Caco-2 (cell line): ENCODE results near the gene NME1. TPM values are rescaled to one million over a fixed set of nuclear protein-coding genes. Genes with fewer than 3 reads are reported as not detected.
"Not testable (repeated sequence)": the region's sequence is repeated elsewhere in the genome, so short reads cannot be mapped to it uniquely, and the experiment has no call there.

Source experiments
- BruUV-seq: library from RNA; stranded (reverse); fragments of 400-500 nt; replicated peaks from 2 replicates; lab custom pipeline; 2021; lab: Mats Ljungman, UMichigan
- CTCF ChIA-PET: fragments of 300-600 bp; sonication (Branson Sonifier 250); formaldehyde crosslinking; loops from one replicate; lab custom pipeline; 2022; ENCODE audit warnings: antibody characterized with exemption; lab: Charles Lee
- POLR2A ChIA-PET: fragments of 300-600 bp; sonication (Branson Sonifier 250); formaldehyde crosslinking; loops from one replicate; lab custom pipeline; 2022; ENCODE audit warnings: antibody characterized with exemption; lab: Charles Lee
- DNase-seq, 2 experiments: peaks; one replicate each; pipeline versions ENCODE4 v3.0.0 to v3.0.0-alpha.2; 2020 to 2022
- H3K27me3 ChIP-seq: replicated peaks from 2 replicates; pipeline ENCODE4 v1.6.0; 2011; ENCODE audit warnings: low read length; ENCODE audit not compliant: control insufficient read depth, insufficient read depth
- H3K36me3 ChIP-seq: 2 replicates; pipeline ENCODE4 v1.5.1; 2011; ENCODE audit warnings: low read length; ENCODE audit not compliant: control insufficient read depth, insufficient read depth
- H3K4me1 ChIP-seq: fragments of 250-450 bp; sonication (Bioruptor Pico); 2 replicates; pipeline ENCODE4 v1.5.1; 2020; ENCODE audit warnings: mild to moderate bottlenecking
- H3K4me3 ChIP-seq: 2 replicates; pipeline ENCODE4 v1.5.1; 2011; ENCODE audit warnings: low read depth, mild to moderate bottlenecking, control low read depth, low read length
- H3K9me3 ChIP-seq: fragments of 250-450 bp; sonication (Bioruptor Pico); 2 replicates; pipeline ENCODE4 v1.5.1; 2020; ENCODE audit warnings: mild to moderate bottlenecking, moderate library complexity
- H3K27ac Mint-ChIP-seq: one replicate; pipeline ENCODE4 v1.8.0; 2022; ENCODE audit warnings: mixed read lengths; ENCODE audit not compliant: unreplicated experiment
- H3K27me3 Mint-ChIP-seq: one replicate; pipeline ENCODE4 v1.8.0; 2022; ENCODE audit warnings: mixed read lengths; ENCODE audit not compliant: insufficient read depth, unreplicated experiment
- H3K36me3 Mint-ChIP-seq: one replicate; pipeline ENCODE4 v1.8.0; 2022; ENCODE audit warnings: mild to moderate bottlenecking, mixed read lengths; ENCODE audit not compliant: insufficient read depth, unreplicated experiment
- H3K4me1 Mint-ChIP-seq: one replicate; pipeline ENCODE4 v1.8.0; 2022; ENCODE audit warnings: low read depth, mixed read lengths; ENCODE audit not compliant: unreplicated experiment
- H3K4me3 Mint-ChIP-seq: one replicate; pipeline ENCODE4 v1.8.0; 2022; ENCODE audit warnings: mild to moderate bottlenecking, moderate library complexity, mixed read lengths; ENCODE audit not compliant: unreplicated experiment
- H3K9me3 Mint-ChIP-seq: one replicate; pipeline ENCODE4 v1.8.0; 2022; ENCODE audit warnings: mixed read lengths; ENCODE audit not compliant: unreplicated experiment
- intact Hi-C: fragments of 100-400 bp; cut with micrococcal nuclease; formaldehyde crosslinking; loops from one replicate; pipeline ENCODE4 v1.10.0; 2022; ENCODE audit not compliant: unreplicated experiment
- total RNA-seq: library from RNA; stranded (reverse); gene quantifications from 2 replicates; pipeline ENCODE4 v1.2.3, GENCODE V29; 2022
- TF ChIP-seq, protein P1 (sequence below), 2 experiments: fragments of 200-600 bp in 1 of 2; IDR thresholded peaks; 1 replicate in 1 of 2; 2 replicates in 1 of 2; pipeline versions ENCODE4 v1.5.1 to v1.8.0; 2011 to 2022; ENCODE audit warnings: antibody characterized with exemption in 1 of 2, control low read depth in 1 of 2, inconsistent platforms in 1 of 2, low read depth in 1 of 2, low read length in 1 of 2, mild to moderate bottlenecking in 1 of 2, moderate library complexity in 1 of 2; ENCODE audit not compliant: insufficient read depth in 1 of 2, severe bottlenecking in 1 of 2, unreplicated experiment in 1 of 2

NME1 gene
- total RNA-seq, 1 experiment from 2014 or later, result 278 TPM

DNA sequence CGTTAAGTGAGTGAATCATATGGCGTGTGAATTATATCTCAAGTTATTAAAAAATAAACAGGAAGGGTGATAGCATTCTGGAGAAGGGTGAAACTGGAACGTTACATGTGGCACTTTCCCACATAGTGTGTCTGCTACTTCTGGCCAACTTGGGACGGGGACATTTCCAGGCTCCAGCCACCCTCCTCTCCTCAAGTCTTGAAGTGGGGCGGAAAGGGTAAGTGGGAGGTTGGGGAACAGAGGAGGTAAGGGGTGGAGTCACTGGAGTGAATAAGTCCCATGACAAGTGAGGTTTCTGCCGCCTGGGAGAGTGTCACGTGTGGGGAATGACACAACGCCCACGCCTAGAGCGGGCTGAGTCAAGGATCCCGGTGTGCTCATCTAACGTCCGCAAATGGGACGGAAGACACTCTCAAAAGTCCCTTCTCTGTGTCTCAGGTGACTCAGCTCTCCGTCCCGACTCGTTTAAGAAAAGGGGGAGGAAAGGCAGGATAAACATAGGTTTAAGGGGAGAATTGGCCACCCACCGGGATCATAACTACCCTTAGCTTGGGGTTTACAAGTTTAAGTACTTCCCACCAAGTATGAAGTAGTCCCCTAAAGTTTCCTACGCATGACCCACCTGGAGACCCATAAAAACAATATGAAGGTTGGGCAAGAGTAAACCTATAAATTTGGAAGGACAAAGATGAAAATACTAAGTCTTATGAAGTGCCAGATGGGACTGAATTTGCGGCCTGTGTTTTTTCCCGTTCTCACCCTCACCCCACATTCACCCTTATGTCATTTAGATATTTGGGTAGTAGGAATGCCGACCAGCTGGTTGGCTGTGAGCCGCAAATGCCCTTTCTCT lies 31.5 kb upstream of the NME1 start:
- ChIA-PET POLR2A (interaction anchor here (0.6 to 2.7 kb wide), 9 partner anchors 11 to 254 kb away, joined by 3 to 42 read pairs (median 5); partner anchors contain the start of genes NME1 and NME2), CTCF (interaction anchor here (1.4 to 3.2 kb wide), 2 partner anchors 32 to 65 kb away, joined by 6 to 20 read pairs; partner anchors contain the start of gene NME1)
- H3K36me3 ChIP-seq, result no peaks in the 10 kb centered on the region
- Mint-ChIP-seq H3K9me3 (no peaks in the 10 kb centered on the region), H3K4me1 (peaks cover 31% of the 10 kb centered on the region), H3K36me3 (peaks cover 45% of the 10 kb centered on the region), H3K27me3 (no peaks in the 10 kb centered on the region), H3K27ac (peak overlapping the region; percentile 99), H3K4me3 (peak overlapping the region; percentile 96)
- H3K9me3 ChIP-seq, result no peaks in the 10 kb centered on the region
- peak overlapping the region; percentile 58 for H3K4me3 ChIP-seq
- TF ChIP-seq, protein P1, sequence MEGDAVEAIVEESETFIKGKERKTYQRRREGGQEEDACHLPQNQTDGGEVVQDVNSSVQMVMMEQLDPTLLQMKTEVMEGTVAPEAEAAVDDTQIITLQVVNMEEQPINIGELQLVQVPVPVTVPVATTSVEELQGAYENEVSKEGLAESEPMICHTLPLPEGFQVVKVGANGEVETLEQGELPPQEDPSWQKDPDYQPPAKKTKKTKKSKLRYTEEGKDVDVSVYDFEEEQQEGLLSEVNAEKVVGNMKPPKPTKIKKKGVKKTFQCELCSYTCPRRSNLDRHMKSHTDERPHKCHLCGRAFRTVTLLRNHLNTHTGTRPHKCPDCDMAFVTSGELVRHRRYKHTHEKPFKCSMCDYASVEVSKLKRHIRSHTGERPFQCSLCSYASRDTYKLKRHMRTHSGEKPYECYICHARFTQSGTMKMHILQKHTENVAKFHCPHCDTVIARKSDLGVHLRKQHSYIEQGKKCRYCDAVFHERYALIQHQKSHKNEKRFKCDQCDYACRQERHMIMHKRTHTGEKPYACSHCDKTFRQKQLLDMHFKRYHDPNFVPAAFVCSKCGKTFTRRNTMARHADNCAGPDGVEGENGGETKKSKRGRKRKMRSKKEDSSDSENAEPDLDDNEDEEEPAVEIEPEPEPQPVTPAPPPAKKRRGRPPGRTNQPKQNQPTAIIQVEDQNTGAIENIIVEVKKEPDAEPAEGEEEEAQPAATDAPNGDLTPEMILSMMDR (IDR thresholded peaks at IDR 0.05; ENCODE audit: insufficient read depth in 1 of 2, low read depth in 1 of 2, low read length in 1 of 2, severe bottlenecking in 1 of 2, unreplicated experiment in 1 of 2), result no peak
- intact Hi-C loops, result loop anchor here (1.0 kb wide), 1 partner anchor 31 kb away; the partner anchor contains the start of gene NME1
- H3K4me1 ChIP-seq, result peaks cover 42% of the 10 kb centered on the region
- BruUV-seq, result no TSS peak
- peak; percentile 89 to 96 for DNase-seq
- no peaks in the 10 kb centered on the region for H3K27me3 ChIP-seq

DNA sequence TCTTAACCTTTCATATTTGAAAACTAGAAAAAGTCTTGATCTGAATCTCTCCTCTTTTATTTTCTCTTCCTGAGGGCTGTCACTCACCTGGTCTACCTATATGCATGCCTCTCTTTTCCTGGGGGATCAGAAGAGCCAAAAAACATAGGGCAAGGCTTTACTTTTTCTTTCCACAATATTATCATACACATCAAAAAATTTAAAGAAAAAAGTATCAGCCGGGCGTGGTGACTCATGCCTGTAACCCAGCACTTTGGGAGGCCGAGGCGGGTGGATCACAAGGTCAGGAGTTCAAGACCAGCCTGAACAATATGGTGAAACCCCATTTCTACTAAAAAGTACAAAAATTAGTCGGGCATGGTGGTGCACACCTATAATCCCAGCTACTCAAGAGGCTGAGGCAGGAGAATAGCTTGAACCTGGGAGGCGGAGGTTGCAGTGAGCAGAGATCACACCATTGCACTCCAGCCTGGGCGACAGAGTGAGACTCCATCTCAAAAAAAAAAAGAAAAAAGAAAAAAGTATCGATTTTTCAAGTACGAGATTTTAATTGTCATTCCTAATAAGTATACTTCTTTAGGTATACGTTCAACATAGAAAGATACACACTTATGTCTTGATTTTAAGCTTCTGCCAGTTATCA lies 30.8 kb upstream of the NME1 start:
- intact Hi-C loops, DNase-seq, BruUV-seq, H3K27me3 ChIP-seq, H3K9me3 ChIP-seq, H3K36me3 ChIP-seq, H3K9me3 Mint-ChIP-seq, H3K27me3 Mint-ChIP-seq: not testable (repeated sequence)
- peak overlapping the region; percentile 99 for H3K27ac Mint-ChIP-seq
- H3K4me3 ChIP-seq, result peak overlapping the region; percentile 58
- ChIA-PET POLR2A (interaction anchor here (2.7 kb wide), 1 partner anchor 30 kb away, joined by 42 read pairs; the partner anchor contains the start of gene NME1), CTCF (interaction anchor here (3.2 kb wide), 1 partner anchor 31 kb away, joined by 20 read pairs; the partner anchor contains the start of gene NME1)
- H3K36me3 Mint-ChIP-seq, result peaks cover 38% of the 10 kb centered on the region
- H3K4me1 ChIP-seq, result peaks cover 44% of the 10 kb centered on the region
- peaks cover 27% of the 10 kb centered on the region for H3K4me1 Mint-ChIP-seq
- peak overlapping the region; percentile 96 for H3K4me3 Mint-ChIP-seq

DNA sequence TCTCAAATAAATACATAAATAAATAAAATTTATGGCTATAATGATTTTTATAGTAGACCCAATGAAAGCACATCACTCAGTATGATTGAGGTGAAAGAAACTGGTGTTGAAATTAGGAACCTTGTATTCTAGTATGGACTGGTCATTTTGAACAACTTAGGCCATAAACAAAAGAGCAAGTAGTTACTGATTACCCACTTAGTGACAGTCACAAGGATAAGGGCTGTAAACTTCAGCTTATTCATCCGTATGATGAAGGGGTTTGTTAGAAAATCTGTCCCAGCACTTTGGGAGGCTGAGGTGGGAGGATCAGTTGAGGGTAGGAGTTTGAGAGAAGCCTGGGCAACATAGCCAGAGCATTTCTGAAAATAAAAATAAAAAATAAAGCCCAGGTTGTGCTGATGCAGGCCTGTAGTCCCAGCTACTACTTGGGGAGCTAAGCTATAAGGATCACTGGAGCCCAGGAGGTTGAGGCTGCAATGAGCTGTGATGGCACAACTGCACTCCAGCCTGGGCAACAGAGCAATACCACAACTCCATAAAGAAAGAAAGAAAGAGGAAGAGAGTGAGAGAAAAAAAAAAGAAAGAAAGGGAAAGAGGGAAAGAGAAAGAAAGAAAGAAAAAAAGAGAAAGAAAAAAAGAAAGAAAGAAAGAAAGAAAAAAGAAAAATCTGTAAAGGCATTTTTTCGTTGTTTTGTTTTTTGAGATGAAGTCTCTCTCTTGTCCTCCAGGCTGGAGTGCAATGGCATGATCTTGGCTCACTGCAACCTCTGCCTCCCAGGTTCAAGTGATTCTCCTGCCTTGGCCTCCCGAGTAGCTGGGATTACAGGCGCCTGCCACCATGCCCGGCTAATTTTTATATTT lies 28.5 kb upstream of the NME1 start:
- Mint-ChIP-seq H3K4me3 (peak overlapping the region; percentile 1), H3K9me3 (no peaks in the 10 kb centered on the region), H3K27me3 (no peaks in the 10 kb centered on the region), H3K27ac (peak overlapping the region; percentile 69), H3K4me1 (peaks cover 31% of the 10 kb centered on the region), H3K36me3 (peaks cover 27% of the 10 kb centered on the region)
- no peaks in the 10 kb centered on the region for H3K27me3 ChIP-seq
- CTCF ChIA-PET, result interaction anchor here (0.6 to 1.4 kb wide), 3 partner anchors 19 to 28 kb away, joined by 3 to 5 read pairs (median 5); partner anchors contain the start of gene NME1
- DNase-seq, result no peak
- BruUV-seq, result no TSS peak
- no peak overlapping the region for H3K4me3 ChIP-seq
- peaks cover 48% of the 10 kb centered on the region for H3K4me1 ChIP-seq
- peaks cover 6% of the 10 kb centered on the region; the same call in 1 of the 2 replicates for H3K9me3 ChIP-seq
- H3K36me3 ChIP-seq, result no peaks in the 10 kb centered on the region
- intact Hi-C loops, result no loop called here
- TF ChIP-seq, protein P1 (IDR thresholded peaks at IDR 0.05; ENCODE audit: insufficient read depth in 1 of 2, low read depth in 1 of 2, low read length in 1 of 2, severe bottlenecking in 1 of 2, unreplicated experiment in 1 of 2), result no peak
- POLR2A ChIA-PET, result interaction anchor here (0.6 kb wide), 2 partner anchors 41 to 213 kb away, joined by 3 to 4 read pairs; partner anchors contain the start of gene NME2
